SK-N-SH treated with all-trans-retinoic acid at 6 μM for 48 hours (cell line): ENCODE data around the gene NSFL1C.
"Not testable (repeated sequence)": the region's sequence is repeated elsewhere in the genome, so short reads cannot be mapped to it uniquely, and the experiment has no call there.

Source experiments
- ATAC-seq: fragments of 200-7000 bp; cut with Tn5 transposase; 3 replicates; pipeline ENCODE4 v1.9.1; 2020; ENCODE audit warnings: mild to moderate bottlenecking, moderate library complexity
- ARNTL ChIP-seq: fragments of 450-650 bp; formaldehyde crosslinking; IDR thresholded peaks from 2 replicates; pipeline ENCODE4 v1.5.0; 2020; ENCODE audit warnings: low read depth, mild to moderate bottlenecking, moderate library complexity, borderline replicate concordance
- BACH2 ChIP-seq: fragments of 250-450 bp; sonication (Bioruptor Pico); IDR thresholded peaks from 2 replicates; pipeline ENCODE4 v1.9.0; 2021; ENCODE audit warnings: mild to moderate bottlenecking, borderline replicate concordance
- CSDC2 ChIP-seq: fragments of 250-450 bp; sonication (Bioruptor Pico); IDR thresholded peaks from 2 replicates; pipeline ENCODE4 v1.5.0; 2020; ENCODE audit warnings: mild to moderate bottlenecking, moderate library complexity
- CSRNP3 ChIP-seq: fragments of 250-450 bp; sonication (Bioruptor Pico); IDR thresholded peaks from 2 replicates; pipeline ENCODE4 v1.5.1; 2021; ENCODE audit warnings: mild to moderate bottlenecking, moderate library complexity
- ESRRG ChIP-seq: fragments of 250-450 bp; sonication (Bioruptor Pico); IDR thresholded peaks from 2 replicates; pipeline ENCODE4 v1.6.1; 2021; ENCODE audit warnings: mild to moderate bottlenecking
- GLIS3 ChIP-seq: fragments of 250-450 bp; sonication (Bioruptor Pico); IDR thresholded peaks from 2 replicates; pipeline ENCODE4 v1.5.0; 2020; ENCODE audit warnings: mild to moderate bottlenecking, moderate library complexity
- ISL1 ChIP-seq: fragments of 250-450 bp; sonication (Bioruptor Pico); IDR thresholded peaks from 2 replicates; pipeline ENCODE4 v2.1.2; 2022; ENCODE audit warnings: mild to moderate bottlenecking, moderate library complexity
- OSR1 ChIP-seq: fragments of 250-450 bp; sonication (Bioruptor Pico); IDR thresholded peaks from 2 replicates; pipeline ENCODE4 v1.8.0; 2022; ENCODE audit warnings: moderate library complexity, mild to moderate bottlenecking, inconsistent platforms
- PPARA ChIP-seq: fragments of 250-450 bp; sonication (Bioruptor Pico); IDR thresholded peaks from 2 replicates; pipeline ENCODE4 v1.5.0; 2020; ENCODE audit warnings: mild to moderate bottlenecking, borderline replicate concordance
- RARB ChIP-seq: fragments of 250-450 bp; sonication (Bioruptor Pico); IDR thresholded peaks from 2 replicates; pipeline ENCODE4 v1.8.0; 2021; ENCODE audit warnings: mild to moderate bottlenecking, moderate library complexity
- TOX ChIP-seq: fragments of 250-450 bp; sonication (Bioruptor Pico); IDR thresholded peaks from 2 replicates; pipeline ENCODE4 v1.8.0; 2021; ENCODE audit warnings: mild to moderate bottlenecking, moderate library complexity, borderline replicate concordance
- TSHZ2 ChIP-seq: fragments of 250-450 bp; sonication (Bioruptor Pico); IDR thresholded peaks from 2 replicates; pipeline ENCODE4 v1.5.0; 2020; ENCODE audit warnings: mild to moderate bottlenecking, moderate library complexity
- ZC3H10 ChIP-seq: fragments of 250-450 bp; sonication (Bioruptor Pico); IDR thresholded peaks from 2 replicates; pipeline ENCODE4 v1.5.1; 2021; ENCODE audit warnings: mild to moderate bottlenecking, moderate library complexity
- ZFP3 ChIP-seq: fragments of 250-450 bp; sonication (Bioruptor Pico); IDR thresholded peaks from 2 replicates; pipeline ENCODE4 v1.5.0; 2020; ENCODE audit warnings: mild to moderate bottlenecking, moderate library complexity
- ZFP30 ChIP-seq: fragments of 450-650 bp; formaldehyde crosslinking; IDR thresholded peaks from 2 replicates; pipeline ENCODE4 v1.5.0; 2022; ENCODE audit warnings: mild to moderate bottlenecking, moderate library complexity
- ZNF565 ChIP-seq: fragments of 450-650 bp; formaldehyde crosslinking; conservative IDR thresholded peaks from 2 replicates; pipeline ENCODE4 v1.5.0; 2020; ENCODE audit warnings: low read depth, mild to moderate bottlenecking, moderate library complexity
- ZNF70 ChIP-seq: fragments of 450-650 bp; formaldehyde crosslinking; IDR thresholded peaks from 2 replicates; pipeline ENCODE4 v1.5.0; 2020; ENCODE audit warnings: mild to moderate bottlenecking, moderate library complexity
- ZNF8 ChIP-seq: fragments of 450-650 bp; formaldehyde crosslinking; IDR thresholded peaks from 2 replicates; pipeline ENCODE4 v1.5.0; 2020; ENCODE audit warnings: mild to moderate bottlenecking, moderate library complexity
- TF ChIP-seq, protein P1 (sequence below): fragments of 250-450 bp; sonication (Bioruptor Pico); IDR thresholded peaks from 2 replicates; pipeline ENCODE4 v1.8.0; 2020; ENCODE audit warnings: mild to moderate bottlenecking, moderate library complexity, borderline replicate concordance
- TF ChIP-seq, protein P2 (sequence below): fragments of 250-450 bp; sonication (Bioruptor Pico); IDR thresholded peaks from 2 replicates; pipeline ENCODE4 v1.5.1; 2020; ENCODE audit warnings: low read depth, mild to moderate bottlenecking, moderate library complexity

Gene NSFL1C

DNA sequence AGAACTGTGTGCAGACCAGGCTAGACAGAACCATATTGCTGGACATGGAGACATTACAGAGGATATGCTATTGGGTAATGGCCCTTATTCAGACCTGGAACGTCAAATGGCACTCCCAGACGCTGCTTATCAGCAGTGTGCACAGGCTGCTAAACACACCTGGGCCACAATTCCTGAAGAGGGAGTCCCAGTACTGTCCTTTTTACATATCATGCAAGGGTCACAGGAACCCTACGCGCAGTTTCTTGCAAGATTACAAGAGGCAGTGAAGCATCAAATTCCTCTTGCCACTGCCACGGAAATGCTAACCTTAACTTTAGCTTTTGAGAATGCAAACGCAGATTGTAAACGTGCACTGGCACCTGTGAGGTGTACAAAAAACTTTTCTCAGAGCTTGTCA lies 68.5 kb downstream of the NSFL1C start:
- not testable (repeated sequence) for ATAC-seq

DNA sequence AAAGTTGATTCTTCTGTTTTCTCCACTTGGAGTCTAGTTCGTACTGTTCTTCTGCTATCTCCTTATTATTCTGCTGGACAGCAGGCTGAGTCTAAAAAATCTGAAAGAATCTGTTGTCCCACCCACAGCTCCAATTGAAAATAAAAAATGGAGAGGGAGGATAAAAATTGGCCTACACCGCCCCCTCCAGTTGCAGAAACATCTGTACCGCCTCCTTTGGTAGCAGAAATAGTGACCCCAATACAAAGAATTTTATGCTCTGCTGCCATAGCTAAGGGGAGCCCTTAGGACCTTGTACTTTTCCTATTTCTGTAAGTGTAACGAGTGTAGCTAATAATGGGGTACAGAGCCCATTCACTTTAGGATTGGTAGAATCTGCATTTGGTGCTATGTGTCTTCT lies 68.9 kb downstream of the NSFL1C start:
- no peak for ATAC-seq
- TF ChIP-seq ISL1 (no peak), ZC3H10 (CRISPR knock-in tag) (no peak), ZFP3 (no peak)

GRCh38 chr20:1396702-1397101 lies 69.9 kb downstream of the NSFL1C start:
- TF ChIP-seq ISL1, result no peak
- no peak for TF ChIP-seq TSHZ2 (CRISPR knock-in tag)
- TF ChIP-seq PPARA, result no peak
- TF ChIP-seq ZNF565 (CRISPR knock-in tag), result no peak
- no peak for TF ChIP-seq RARB
- TF ChIP-seq ESRRG, result no peak
- TF ChIP-seq ZFP3, result no peak
- no peak for TF ChIP-seq BACH2 (CRISPR knock-in tag)
- no peak for TF ChIP-seq ZC3H10 (CRISPR knock-in tag)
- no peak for TF ChIP-seq ZNF8 (CRISPR knock-in tag)
- no peak for TF ChIP-seq OSR1
- TF ChIP-seq ZNF70, result no peak
- TF ChIP-seq ARNTL, result no peak
- TF ChIP-seq TOX, result no peak
- TF ChIP-seq, protein P1, sequence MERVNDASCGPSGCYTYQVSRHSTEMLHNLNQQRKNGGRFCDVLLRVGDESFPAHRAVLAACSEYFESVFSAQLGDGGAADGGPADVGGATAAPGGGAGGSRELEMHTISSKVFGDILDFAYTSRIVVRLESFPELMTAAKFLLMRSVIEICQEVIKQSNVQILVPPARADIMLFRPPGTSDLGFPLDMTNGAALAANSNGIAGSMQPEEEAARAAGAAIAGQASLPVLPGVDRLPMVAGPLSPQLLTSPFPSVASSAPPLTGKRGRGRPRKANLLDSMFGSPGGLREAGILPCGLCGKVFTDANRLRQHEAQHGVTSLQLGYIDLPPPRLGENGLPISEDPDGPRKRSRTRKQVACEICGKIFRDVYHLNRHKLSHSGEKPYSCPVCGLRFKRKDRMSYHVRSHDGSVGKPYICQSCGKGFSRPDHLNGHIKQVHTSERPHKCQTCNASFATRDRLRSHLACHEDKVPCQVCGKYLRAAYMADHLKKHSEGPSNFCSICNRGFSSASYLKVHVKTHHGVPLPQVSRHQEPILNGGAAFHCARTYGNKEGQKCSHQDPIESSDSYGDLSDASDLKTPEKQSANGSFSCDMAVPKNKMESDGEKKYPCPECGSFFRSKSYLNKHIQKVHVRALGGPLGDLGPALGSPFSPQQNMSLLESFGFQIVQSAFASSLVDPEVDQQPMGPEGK (CRISPR knock-in tag), result no peak
- TF ChIP-seq, protein P2, sequence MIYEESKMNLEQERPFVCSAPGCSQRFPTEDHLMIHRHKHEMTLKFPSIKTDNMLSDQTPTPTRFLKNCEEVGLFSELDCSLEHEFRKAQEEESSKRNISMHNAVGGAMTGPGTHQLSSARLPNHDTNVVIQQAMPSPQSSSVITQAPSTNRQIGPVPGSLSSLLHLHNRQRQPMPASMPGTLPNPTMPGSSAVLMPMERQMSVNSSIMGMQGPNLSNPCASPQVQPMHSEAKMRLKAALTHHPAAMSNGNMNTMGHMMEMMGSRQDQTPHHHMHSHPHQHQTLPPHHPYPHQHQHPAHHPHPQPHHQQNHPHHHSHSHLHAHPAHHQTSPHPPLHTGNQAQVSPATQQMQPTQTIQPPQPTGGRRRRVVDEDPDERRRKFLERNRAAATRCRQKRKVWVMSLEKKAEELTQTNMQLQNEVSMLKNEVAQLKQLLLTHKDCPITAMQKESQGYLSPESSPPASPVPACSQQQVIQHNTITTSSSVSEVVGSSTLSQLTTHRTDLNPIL (CRISPR knock-in tag), result no peak
- TF ChIP-seq CSDC2 (CRISPR knock-in tag), result no peak
- TF ChIP-seq CSRNP3 (CRISPR knock-in tag), result no peak
- no peak for ATAC-seq

- TF ChIP-seq ZNF8 (CRISPR knock-in tag), result no peak
- no peak for ATAC-seq
These were observed 70.4 kb downstream of the NSFL1C start for GRCh38 chr20:1396264-1396663.

DNA sequence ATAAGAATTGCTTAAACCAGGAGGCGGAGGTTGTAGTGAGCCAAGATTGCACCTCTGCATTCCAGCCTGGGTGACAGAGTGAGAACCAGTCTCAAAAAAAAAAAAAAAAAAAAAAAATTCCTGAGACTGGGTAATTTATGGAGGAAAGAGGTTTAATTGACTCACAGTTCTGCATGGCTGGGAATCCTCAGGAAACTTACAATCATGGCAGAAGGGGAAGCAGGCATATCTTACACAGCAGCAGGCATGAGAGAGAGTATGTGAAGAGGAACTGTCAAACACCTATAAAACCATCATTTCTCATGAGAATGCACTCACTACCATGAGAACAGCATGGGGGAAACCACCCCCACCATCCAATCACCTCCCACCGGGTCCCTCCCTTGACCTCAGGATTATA lies 72.0 kb downstream of the NSFL1C start:
- no peak for TF ChIP-seq ZFP30
- no peak for TF ChIP-seq ARNTL
- no peak for TF ChIP-seq CSRNP3 (CRISPR knock-in tag)
- no peak for TF ChIP-seq OSR1
- TF ChIP-seq ZC3H10 (CRISPR knock-in tag), result no peak
- no peak for TF ChIP-seq ZFP3
- TF ChIP-seq GLIS3, result no peak
- no peak for ATAC-seq
